BJ (cell line): ENCODE results near the gene LPAR1. TPM values are rescaled to one million over a fixed set of nuclear protein-coding genes. Genes with fewer than 3 reads are reported as not detected.
"Not testable (repeated sequence)": the region's sequence is repeated elsewhere in the genome, so short reads cannot be mapped to it uniquely, and the experiment has no call there.

Source experiments
- CTCF ChIA-PET: fragments of 350-600 bp; formaldehyde crosslinking; extraction: SDS; loops from one replicate; lab custom pipeline; 2021; ENCODE audit warnings: antibody characterized with exemption, inconsistent platforms; lab: Yijun Ruan, JAX
- POLR2A ChIA-PET: fragments of 300-600 bp; sonication (Branson Sonifier 250); formaldehyde crosslinking; extraction: SDS; loops from one replicate; lab custom pipeline; 2021; ENCODE audit warnings: antibody characterized with exemption; lab: Charles Lee
- DNase-seq: peaks from one replicate; pipeline ENCODE4 v3.0.0-alpha.2; 2011; ENCODE audit warnings: low read depth
- H3K27me3 ChIP-seq: 2 replicates; pipeline ENCODE4 v1.6.0; 2011; ENCODE audit warnings: low read length; ENCODE audit not compliant: control insufficient read depth, insufficient read depth
- H3K36me3 ChIP-seq: 2 replicates; pipeline ENCODE4 v1.5.1; 2011; ENCODE audit warnings: low read length; ENCODE audit not compliant: control insufficient read depth, insufficient read depth
- H3K4me3 ChIP-seq: 2 replicates; pipeline ENCODE4 v1.5.1; 2011; ENCODE audit warnings: low read depth, mild to moderate bottlenecking, control low read depth, low read length
- polyA plus RNA-seq: library from polyadenylated mRNA; depleted of rRNA; stranded (reverse); fragments of >200 nt; gene quantifications from 2 replicates; pipeline ENCODE4 v1.2.3, GENCODE V29; 2011
- TF ChIP-seq, protein P1 (sequence below): IDR thresholded peaks from 2 replicates; pipeline ENCODE4 v1.5.1; 2011; ENCODE audit warnings: low read depth, mild to moderate bottlenecking, control low read depth, inconsistent platforms, low read length, moderate library complexity; ENCODE audit not compliant: insufficient read depth

The LPAR1 gene
- polyA plus RNA-seq, 1 experiment = 224 TPM

DNA sequence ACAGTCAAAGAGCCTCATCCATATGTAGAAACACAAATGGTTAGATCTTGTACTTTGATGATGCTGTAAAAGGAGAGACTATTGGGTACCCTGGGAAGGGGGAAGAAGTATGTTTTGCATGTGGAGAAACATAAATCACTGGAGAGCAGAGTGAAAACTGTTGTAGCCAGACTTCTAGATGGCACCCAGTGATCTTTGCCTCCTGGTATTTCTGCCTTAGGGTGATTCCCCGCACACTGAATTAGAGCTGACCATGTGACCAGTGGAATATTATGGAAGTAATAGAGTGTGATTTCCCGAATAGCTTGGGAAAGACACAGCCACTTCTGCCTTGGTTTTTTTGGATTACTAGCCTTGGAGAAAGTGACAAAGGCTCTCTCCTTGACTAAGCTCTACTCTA, 174.3 kb downstream of the LPAR1 start:
- DNase-seq = no peak
- Histone ChIP-seq H3K4me3 (no peak overlapping the region), H3K27me3 (no peaks in the 10 kb centered on the region), H3K36me3 (no peaks in the 10 kb centered on the region)
- TF ChIP-seq, protein P1, sequence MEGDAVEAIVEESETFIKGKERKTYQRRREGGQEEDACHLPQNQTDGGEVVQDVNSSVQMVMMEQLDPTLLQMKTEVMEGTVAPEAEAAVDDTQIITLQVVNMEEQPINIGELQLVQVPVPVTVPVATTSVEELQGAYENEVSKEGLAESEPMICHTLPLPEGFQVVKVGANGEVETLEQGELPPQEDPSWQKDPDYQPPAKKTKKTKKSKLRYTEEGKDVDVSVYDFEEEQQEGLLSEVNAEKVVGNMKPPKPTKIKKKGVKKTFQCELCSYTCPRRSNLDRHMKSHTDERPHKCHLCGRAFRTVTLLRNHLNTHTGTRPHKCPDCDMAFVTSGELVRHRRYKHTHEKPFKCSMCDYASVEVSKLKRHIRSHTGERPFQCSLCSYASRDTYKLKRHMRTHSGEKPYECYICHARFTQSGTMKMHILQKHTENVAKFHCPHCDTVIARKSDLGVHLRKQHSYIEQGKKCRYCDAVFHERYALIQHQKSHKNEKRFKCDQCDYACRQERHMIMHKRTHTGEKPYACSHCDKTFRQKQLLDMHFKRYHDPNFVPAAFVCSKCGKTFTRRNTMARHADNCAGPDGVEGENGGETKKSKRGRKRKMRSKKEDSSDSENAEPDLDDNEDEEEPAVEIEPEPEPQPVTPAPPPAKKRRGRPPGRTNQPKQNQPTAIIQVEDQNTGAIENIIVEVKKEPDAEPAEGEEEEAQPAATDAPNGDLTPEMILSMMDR = no peak
- ChIA-PET CTCF (interaction anchor here (1.2 kb wide), 1 partner anchor 33 kb away, joined by 3 read pairs; no protein-coding TSS in a partner anchor), POLR2A (interaction anchor here (0.5 kb wide), 1 partner anchor 795 kb away, joined by 3 read pairs; no protein-coding TSS in a partner anchor)

DNA sequence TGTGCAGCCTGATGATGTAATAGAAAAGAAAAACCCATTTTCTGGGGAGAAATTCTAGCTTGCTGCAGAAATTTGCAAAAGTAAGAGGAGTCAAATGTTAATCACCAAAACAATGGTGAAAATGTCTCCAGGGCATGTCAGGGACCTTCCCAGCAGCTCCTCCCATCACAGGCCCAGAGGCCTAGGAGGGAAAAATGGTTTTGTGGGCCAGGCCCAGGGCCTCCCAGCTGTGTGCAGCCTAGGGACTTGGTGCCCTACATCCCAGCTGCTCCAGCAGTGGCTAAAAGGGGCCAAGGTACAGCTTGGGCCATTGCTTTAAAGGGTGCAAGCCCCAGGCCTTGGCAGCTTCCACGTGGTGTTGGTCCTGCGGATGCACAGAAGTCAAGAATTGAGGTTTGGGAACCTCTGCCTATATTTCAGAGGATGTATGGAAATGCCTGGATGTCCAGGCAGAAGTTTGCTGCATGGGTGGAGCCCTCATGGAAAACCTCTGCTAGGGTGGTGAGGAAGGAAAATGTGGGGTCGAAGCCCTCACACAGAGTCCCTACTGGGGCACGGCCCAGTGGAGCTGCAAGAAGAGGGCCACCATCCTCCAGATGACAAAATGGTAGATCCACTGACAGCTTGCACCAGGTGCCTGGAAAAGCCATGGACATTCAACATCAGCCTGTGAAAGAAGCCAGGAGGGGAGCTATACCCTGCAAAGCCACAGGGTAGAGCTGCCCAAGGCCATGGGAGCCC, 176.7 kb downstream of the LPAR1 start:
- H3K4me3 ChIP-seq, CTCF ChIA-PET, H3K27me3 ChIP-seq, H3K36me3 ChIP-seq, DNase-seq, POLR2A ChIA-PET: not testable (repeated sequence)

DNA sequence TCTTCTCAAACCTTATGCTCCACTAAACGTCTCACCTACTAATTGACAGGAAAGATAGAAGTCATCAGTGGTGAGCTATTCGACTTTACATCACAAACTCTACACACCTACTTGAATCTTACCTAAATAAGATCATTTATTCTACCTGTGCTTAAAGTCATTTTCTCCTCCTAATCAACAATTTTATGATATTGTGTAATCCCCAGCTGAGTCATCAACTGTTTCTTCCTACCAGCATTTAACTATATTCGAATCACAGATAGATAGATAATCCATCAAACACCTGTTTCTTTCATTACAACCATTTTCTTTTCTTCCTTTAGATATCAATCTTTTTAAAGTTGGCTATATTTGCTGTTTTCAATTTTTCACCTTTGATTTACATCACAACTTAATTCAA, 181.5 kb downstream of the LPAR1 start:
- CTCF ChIA-PET = interaction anchor here (1.1 kb wide), 1 partner anchor 8 kb away, joined by 3 read pairs; no protein-coding TSS in a partner anchor
- no peak for DNase-seq
- TF ChIP-seq, protein P1 = no peak
- no peak overlapping the region for H3K4me3 ChIP-seq
- no peaks in the 10 kb centered on the region for H3K36me3 ChIP-seq
- no peaks in the 10 kb centered on the region for H3K27me3 ChIP-seq
- POLR2A ChIA-PET = no interaction called here

DNA sequence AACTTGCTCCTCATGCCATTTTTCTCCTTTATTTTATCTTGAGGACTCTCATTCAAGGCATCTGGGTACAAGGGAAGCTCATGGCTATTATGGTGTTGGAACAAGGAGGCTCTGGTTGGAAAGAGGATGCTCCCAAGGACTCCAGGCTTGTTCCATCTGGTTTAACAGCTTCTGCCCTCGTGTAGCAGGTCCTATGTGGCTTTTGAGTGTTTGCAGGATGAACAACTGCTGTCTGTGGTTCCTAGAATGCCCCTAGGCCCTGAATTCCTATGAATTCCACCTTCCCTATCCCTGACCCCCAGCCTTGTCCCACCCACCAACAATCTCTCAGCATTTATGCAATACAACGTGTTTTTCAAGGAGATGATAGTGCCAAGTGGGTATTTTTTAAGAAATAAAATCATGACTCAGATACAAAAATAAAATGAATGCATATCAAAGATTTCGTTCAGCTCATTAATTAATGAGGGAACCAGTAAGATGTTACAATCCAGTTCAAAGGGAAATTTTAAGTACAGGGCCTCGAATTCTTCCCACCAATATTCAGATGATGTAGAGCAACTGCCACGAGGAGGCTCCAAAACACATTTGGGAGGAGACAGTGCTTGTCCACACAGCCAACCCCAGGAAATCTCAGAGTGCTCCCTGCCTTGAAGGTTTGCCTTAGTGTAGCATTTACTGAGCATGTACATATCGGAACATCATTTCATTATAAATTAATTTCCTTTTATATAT, 187.7 kb downstream of the LPAR1 start:
- TF ChIP-seq, protein P1 = no peak
- Histone ChIP-seq H3K4me3 (no peak overlapping the region), H3K36me3 (no peaks in the 10 kb centered on the region), H3K27me3 (no peaks in the 10 kb centered on the region)
- POLR2A ChIA-PET = no interaction called here
- DNase-seq = no peak
- CTCF ChIA-PET = no interaction called here

DNA sequence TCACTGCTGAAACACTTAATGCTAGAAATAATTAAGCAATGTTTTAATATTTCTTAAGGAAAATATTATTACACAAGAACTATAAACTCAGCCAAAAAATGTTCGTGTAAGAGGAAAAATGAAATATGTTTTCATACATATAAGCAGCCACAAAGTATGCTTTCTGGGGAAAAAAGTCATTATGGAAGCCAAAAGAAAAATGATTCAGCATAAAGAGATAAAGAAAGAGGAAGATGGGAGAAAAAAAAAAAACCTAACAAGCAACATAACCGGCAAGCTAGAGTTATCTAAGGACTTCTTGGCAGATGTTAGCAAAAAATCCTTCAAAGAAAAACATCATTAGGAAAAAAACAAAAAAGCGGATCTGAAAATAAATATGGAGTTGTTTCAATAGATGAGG, 190.6 kb downstream of the LPAR1 start:
- DNase-seq = no peak
- ChIA-PET POLR2A (no interaction called here), CTCF (no interaction called here)
- no peaks in the 10 kb centered on the region for H3K36me3 ChIP-seq
- H3K27me3 ChIP-seq = no peaks in the 10 kb centered on the region
- no peak overlapping the region for H3K4me3 ChIP-seq
- TF ChIP-seq, protein P1 = no peak
